H7 (cell line): Measurements from ENCODE around the gene GIT1. TPM values are rescaled to one million over a fixed set of nuclear protein-coding genes. Genes with fewer than 3 reads are reported as not detected.

Experiments
- DNase-seq: peaks from one replicate; pipeline ENCODE4 v3.0.0; 2012
- H3K27me3 ChIP-seq: 2 replicates; pipeline ENCODE4 v1.6.0; 2011; ENCODE audit warnings: mild to moderate bottlenecking, low read length; ENCODE audit not compliant: control insufficient read depth, insufficient read depth
- H3K36me3 ChIP-seq: replicated peaks from 2 replicates; pipeline ENCODE4 v1.5.1; 2011; ENCODE audit warnings: low read length; ENCODE audit not compliant: control insufficient read depth, insufficient read depth
- H3K4me3 ChIP-seq: 2 replicates; pipeline ENCODE4 v1.5.1; 2011; ENCODE audit warnings: low read depth, mild to moderate bottlenecking, control low read depth, low read length, moderate library complexity; ENCODE audit not compliant: insufficient read depth
- total RNA-seq: library from RNA; depleted of rRNA; stranded (reverse); fragments of >200 nt; shearing (Covaris generic); gene quantifications from 2 replicates; pipeline ENCODE4 v1.2.3, GENCODE V29; 2014

Gene GIT1
- total RNA-seq, 1 experiment from 2014 or later, result 46.1 TPM

DNA sequence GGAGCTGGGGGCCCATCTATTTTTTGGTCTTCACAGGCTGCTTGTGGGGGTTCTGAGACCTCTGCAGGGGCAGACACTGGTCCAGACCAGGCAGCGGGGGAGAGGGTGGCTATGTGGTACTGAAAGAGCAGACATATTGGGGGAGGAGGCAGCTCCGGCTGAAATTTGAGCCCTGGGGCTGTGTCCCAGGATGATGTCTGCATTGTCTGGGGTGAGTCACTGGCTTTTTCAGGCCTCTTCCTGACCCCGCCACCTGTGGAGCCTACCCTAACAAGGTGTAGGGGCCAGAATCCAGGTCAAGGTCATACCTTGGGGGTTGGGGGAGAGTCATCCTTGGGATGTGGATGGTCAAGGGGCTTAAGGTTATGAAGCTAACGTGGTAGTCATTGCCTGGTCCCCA lies 30.8 kb upstream of the GIT1 start:
- peaks cover 55% of the 10 kb centered on the region for H3K27me3 ChIP-seq
- peak; percentile 70 for DNase-seq

DNA sequence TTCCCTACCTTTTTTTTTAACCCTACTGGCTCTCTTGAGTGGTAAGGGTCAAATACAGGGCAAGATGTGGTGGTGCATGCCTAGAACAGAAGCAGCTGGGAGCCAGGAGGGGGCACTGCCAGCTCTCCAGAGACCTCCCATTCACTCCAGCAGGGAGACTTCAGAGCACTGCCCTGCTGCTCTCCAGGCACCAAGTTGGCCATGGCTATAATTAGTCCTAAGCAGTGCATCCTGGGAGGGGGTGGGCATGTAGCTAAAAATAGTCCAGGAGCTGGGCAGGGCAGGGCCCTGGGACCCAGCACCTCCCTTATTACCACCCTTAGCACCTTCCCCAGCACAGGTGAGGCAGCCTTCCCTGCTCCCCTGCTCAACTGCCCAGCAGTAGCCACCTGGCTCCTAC lies 29.8 kb upstream of the GIT1 start:
- no peak overlapping the region for H3K4me3 ChIP-seq
- H3K27me3 ChIP-seq, result peaks cover 66% of the 10 kb centered on the region
- H3K36me3 ChIP-seq, result no peaks in the 10 kb centered on the region
- peak; percentile 70 for DNase-seq

More for the DNA sequence above, 30.8 kb upstream of the GIT1 start:
- no peak overlapping the region for H3K4me3 ChIP-seq
- no peaks in the 10 kb centered on the region for H3K36me3 ChIP-seq

DNA sequence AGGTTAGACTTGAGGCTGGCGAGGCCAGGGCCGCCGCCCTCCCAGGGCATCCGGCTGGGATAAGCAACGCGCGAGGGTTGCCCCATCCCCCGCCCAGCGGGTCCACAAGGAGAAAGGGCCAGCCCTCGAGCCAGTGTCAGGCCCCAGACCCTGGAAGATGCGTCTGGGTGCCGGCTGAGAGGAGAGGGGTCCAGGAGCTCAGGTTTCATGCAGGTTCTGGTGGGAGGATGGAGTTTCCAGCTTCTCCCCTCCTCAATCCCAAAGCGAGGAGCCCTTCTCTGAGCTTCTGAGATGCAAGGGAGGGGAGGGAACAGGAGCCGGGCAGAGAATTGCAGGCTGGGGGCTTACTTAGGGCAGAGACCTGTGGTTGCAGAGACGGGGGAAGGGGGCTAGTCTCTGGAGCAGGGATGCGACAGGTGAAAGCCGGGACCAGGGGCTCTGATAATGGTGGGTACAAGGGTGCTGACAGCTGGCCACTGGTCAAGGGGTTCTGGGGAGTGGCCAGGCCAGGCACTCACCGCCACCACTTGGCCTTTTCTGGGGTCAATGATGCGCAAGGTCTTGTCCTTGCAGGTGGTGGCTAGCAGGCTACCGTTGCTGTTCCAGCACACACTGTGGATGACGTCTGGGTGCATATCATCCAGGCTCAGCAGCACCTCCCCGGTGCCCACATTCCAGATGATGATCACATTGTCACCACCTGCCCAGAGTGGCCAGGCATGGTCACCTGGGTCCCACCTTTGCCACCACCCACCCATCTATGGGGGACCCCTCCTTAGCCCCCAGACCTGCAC lies 29.0 kb upstream of the GIT1 start:
- no peak for DNase-seq
- Histone ChIP-seq H3K27me3 (peaks cover 73% of the 10 kb centered on the region), H3K36me3 (no peaks in the 10 kb centered on the region), H3K4me3 (peak overlapping the region; percentile 45)

DNA sequence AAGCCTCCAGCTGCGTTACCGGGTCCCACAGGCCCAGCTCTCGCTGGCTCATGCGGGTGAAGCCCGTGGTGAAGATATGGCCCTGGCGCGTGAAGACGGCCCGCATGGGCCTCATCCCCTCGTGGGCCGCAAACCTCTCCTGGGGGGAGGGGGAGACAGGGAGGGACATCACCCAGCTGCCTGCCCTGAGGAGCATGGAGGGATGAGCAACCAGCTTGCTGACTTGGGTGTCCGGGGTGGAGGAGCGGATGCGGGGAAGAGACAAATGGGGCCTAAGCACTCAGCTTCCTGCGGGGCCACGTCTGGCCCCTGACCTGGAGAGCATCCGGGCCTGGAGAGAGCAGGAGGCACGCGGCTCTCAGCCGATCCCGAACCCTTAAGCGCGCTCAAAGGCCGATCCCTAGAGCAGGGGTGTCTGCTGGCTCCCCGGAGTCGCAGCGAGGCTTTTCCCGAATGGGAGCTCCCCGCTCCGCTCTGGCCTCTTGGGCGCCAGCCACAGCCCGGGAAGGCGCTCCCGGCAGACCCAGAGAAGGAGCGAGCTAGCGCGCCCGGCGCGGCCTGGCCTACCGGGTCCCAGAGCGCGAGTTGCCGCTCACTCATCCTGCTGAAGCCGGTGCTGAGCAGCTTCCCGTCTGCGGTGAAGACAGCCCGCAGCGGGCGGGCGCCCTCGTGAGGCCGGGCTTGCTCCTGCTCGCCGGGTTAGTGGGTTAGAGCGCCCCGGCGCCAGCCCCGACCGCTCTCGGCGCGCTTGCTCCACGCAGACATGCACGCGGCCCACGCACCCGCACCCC lies 28.2 kb upstream of the GIT1 start:
- peak; percentile 94 for DNase-seq
- peak overlapping the region; percentile 45 for H3K4me3 ChIP-seq
- H3K27me3 ChIP-seq, result peaks cover 77% of the 10 kb centered on the region
- H3K36me3 ChIP-seq, result no peaks in the 10 kb centered on the region

DNA sequence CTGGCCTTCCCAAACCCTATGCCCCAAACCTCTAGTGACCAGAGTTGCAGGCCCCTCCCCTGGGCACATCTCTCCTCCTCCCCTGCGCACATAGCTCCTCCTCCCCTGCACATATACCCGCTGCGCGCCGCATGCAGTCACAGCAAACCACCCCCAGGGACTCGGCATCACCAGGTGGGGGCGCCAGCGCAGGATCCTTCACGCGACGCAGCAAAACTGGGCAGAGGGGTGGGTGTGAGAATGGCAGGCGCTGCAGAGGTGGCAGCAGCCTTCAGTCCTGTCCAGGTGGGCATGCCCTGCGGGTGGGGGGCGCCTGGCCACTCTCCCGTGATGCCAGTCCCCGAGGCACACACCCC lies 27.7 kb upstream of the GIT1 start:
- H3K36me3 ChIP-seq, result no peaks in the 10 kb centered on the region
- H3K27me3 ChIP-seq, result peaks cover 74% of the 10 kb centered on the region
- DNase-seq, result peak; percentile 93
- peak overlapping the region; percentile 45 for H3K4me3 ChIP-seq

DNA sequence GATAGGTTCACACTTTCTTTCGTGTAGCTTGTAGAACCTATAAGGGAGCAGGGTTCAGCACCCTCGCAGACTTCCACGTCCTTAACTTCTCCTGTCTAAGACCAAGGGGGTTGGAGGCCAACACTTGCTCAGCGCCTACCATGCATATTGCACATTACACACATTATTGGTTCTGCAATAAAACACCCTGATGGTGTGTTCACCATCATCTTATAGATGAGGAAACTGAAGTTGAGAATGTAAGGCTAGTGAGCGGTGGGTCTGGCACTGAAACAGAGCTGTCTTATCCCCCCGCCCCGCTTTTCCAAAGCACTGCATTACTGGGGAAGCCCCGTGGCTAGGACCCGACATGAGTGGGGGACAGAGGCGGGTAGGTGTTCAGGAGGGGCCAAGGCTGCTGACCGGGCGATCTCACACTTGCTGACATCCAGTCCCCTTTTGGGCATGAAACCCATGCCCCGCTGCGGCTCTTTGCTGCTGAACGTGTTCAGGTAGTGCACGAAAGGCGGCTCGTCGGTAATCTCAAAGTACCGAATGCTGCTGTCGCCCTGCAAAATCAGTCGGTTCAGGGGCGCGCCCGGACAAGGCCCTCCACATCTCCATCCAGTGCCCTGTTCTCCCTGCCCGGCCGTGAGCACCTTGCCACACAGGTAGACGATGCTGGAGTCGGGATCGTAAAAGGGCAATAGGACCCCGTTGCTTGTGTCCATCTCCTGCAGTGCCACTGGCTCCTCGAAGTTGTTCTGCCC lies 27.0 kb upstream of the GIT1 start:
- Histone ChIP-seq H3K4me3 (peak overlapping the region; percentile 47; the same call in 1 of the 2 replicates), H3K27me3 (peaks cover 70% of the 10 kb centered on the region), H3K36me3 (no peaks in the 10 kb centered on the region)
- DNase-seq, result no peak

DNA sequence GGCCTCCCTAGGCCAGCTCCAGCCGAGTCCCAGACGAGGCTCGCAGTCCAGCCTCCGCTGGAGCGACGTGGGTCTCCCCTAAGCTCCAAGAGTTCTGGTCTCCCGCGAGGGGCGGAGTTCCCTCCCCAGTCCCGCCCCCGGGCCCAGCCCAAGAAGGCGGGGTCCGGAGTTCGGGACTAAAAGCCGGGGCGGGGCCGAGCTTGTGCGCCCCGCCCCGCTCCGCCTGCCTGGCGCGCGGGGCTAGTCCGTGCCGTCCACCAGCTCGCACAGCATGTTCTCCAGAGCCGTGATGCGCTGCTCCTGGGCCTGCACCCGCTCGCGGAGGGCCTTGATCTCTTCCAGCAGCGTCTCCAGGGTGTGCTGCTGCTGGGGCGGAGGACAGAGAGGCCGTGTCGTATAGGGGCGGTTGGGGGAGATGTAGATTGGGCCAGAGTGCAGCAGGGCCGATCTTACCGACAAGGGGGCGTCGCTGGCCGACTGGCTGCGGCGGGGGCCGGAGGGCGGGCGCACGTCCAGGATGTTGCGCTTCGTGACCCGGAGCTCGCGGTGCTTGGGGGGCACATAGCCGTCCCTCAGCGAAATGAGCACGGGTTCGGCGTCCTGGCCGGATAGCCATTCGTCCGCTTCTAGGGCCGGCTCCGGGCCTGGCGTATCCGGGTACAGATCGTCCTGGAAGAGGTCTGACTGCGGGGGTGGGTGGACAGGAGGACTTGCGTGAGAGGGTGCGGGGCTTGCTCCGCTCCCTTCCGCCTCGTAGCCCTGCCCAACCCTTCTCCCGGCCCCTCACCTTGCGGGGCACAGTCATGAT lies 26.2 kb upstream of the GIT1 start:
- peaks cover 66% of the 10 kb centered on the region for H3K27me3 ChIP-seq
- H3K36me3 ChIP-seq, result no peaks in the 10 kb centered on the region
- peak overlapping the region; percentile 47 for H3K4me3 ChIP-seq
- DNase-seq, result peak; percentile 98

DNA sequence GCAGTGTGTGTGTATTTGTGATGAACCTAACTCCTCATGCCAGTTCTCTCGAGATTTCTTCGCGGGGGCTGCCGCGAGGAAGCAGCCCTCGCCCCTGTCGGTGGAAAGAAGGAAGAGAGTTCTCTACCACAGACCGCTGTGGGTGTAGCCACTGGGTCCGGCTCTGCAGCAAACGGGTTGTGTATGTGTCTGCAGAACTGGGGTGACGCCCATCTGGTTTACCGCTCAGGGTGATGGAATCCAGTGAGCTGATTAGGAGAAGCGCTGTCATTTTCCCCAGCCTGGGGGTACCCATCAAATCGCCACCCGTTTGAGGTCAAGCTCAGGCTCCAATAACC lies 25.6 kb upstream of the GIT1 start:
- DNase-seq, result no peak
- H3K27me3 ChIP-seq, result peaks cover 66% of the 10 kb centered on the region
- peak overlapping the region; percentile 47 for H3K4me3 ChIP-seq
- H3K36me3 ChIP-seq, result no peaks in the 10 kb centered on the region

DNA sequence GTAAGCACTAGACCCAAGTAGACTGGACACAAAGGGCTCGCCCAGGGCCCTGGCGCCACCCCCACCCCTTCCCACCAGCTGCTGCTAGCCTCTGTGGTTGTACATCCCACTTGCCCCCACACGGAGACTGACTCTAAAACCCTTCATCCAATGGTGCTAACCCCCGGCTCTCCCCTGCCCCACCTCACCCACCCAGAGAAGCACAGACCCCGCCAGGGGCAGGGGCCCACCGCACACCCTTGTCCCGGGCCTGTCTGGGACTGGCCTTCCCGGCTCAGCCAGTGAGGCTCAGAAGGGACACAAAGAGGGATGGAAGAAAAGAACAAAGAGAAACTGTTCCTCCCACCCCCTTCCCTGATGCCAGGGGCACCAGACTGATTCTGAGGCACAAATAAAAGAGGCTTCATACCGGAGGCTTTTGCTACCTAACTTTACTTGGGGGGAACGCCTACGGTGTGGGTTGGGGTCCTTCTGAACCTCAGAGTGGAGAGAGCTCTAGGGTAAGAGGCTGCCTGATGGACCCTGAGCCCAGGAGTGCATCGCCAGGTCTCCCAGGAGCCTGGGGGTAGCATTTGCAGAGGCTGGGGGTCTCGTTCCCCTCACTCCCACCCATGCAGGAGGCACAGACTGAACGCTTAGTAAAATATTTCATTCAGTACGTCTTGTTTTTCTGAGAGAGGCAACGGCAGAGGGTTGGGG lies 25.1 kb upstream of the GIT1 start:
- Histone ChIP-seq H3K4me3 (no peak overlapping the region), H3K27me3 (peaks cover 64% of the 10 kb centered on the region)
- peak; percentile 65 for DNase-seq

DNA sequence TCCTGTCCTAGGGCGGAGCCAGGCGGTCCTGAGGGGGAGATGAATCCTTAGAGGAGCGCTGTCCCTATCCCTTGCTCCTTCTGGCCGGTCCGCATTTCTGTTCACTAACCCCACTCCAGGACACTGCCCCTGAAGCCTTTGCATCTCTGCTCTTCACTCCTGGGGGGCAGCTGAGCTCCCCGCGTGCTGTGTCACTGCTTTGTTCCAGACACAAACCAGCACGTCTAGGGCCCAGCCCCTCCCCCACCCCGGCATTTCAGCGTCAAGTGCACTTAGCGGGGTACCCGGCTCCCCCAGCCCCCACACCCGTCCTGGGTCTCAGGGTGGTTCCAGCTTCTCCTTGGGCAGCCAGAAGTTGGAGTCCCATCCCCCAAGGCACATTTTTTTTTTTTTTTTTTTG lies 24.4 kb upstream of the GIT1 start:
- peaks cover 62% of the 10 kb centered on the region for H3K27me3 ChIP-seq
- DNase-seq, result no peak
- H3K4me3 ChIP-seq, result peak overlapping the region; percentile 37
- no peaks in the 10 kb centered on the region for H3K36me3 ChIP-seq

More for the DNA sequence above, 25.1 kb upstream of the GIT1 start:
- no peaks in the 10 kb centered on the region for H3K36me3 ChIP-seq

DNA sequence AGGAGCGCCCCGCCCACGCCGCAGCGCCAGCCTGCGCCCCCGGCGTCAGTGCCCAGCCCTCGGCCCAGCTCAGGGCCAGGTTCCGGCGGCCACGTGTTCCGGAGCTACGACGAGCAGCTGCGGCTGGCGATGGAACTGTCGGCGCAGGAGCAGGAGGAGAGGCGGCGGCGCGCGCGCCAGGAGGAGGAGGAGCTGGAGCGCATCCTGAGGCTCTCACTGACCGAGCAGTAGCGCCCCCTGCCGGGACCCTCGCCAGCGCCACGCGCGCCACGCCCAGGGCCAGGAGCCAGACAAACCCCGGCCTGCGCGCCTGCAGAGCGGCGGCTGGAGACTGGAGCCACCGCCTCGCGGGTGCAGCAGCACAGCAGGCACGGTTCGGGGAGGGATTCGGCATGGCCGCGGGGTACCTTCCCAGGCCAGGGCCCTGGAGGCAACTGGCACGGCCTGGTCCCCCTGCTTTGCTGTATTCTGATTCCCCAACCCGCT lies 23.9 kb upstream of the GIT1 start:
- H3K4me3 ChIP-seq, result peak overlapping the region; percentile 37
- H3K27me3 ChIP-seq, result peaks cover 58% of the 10 kb centered on the region
- no peaks in the 10 kb centered on the region for H3K36me3 ChIP-seq
- DNase-seq, result peak; percentile 97

DNA sequence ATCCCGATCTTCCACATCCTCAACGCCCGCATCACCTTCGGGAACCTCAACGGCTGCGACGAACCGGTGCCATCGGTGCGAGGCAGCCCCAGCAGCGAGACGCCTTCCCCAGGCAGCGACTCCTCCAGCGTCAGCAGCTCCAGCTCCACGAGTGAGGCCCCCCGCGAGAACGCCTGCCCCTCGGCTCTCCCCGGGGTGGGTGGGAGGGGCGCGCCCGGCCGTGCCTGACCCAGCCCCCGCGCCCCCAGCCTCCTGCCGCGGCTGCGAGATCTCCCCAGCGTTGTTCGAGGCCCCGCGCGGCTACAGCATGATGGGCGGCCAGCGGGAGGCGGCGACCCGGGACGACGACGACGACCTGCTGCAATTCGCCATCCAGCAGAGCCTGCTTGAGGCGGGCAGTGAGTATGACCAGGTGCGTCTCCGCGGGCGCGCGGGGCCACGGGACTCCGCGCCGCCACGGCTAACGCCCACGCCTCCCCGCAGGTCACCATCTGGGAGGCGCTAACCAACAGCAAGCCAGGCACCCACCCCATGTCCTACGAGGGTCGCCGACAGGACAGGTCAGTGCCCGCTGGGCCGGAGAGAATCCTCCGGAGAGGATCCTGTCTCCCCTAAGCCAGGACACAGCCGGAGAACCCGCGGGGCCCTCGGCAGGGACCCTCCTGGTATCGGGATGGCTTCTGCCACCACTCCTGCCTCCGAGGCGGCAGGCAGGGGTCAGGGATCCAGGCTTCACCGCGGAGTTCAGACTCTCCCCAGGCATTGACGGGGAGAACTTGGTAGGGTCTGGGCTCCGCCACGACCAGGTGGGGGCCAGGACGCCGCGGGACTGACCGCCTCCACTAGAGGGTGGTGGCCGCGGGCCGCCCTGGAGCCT lies 23.2 kb upstream of the GIT1 start:
- H3K27me3 ChIP-seq, result peaks cover 51% of the 10 kb centered on the region
- no peak overlapping the region; the same call in 1 of the 2 replicates for H3K4me3 ChIP-seq
- no peaks in the 10 kb centered on the region for H3K36me3 ChIP-seq
- peak; percentile 58 for DNase-seq

DNA sequence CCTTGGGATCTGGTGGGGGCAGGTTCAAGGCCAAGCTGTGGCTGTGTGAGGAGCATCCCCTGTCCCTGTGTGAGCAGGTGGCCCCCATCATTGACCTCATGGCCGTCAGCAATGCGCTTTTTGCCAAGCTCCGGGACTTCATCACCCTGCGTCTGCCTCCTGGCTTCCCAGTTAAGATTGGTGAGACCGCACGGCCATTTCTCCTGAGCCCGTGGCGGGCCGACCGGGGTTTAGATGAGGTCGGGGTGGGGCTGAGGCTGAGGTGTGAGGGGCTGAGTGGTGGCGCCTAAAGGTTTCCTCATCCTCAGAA lies 22.6 kb upstream of the GIT1 start:
- Histone ChIP-seq H3K36me3 (no peaks in the 10 kb centered on the region), H3K4me3 (no peak overlapping the region), H3K27me3 (peaks cover 45% of the 10 kb centered on the region)
- DNase-seq, result no peak
